Neuron (in vitro differentiated cells): ENCODE data around the gene GAB2.

Source experiments
- H2AFZ ChIP-seq: one replicate; pipeline ENCODE4 v1.6.1; 2013; ENCODE audit warnings: low read depth, mild to moderate bottlenecking, inconsistent platforms, low read length, moderate library complexity
- H3K27me3 ChIP-seq: one replicate; pipeline ENCODE4 v1.6.1; 2013; ENCODE audit warnings: low read length; ENCODE audit not compliant: insufficient read depth
- H3K36me3 ChIP-seq: one replicate; pipeline ENCODE4 v1.6.1; 2013; ENCODE audit warnings: low read length; ENCODE audit not compliant: insufficient read depth
- H3K4me1 ChIP-seq: one replicate; pipeline ENCODE4 v1.6.1; 2013; ENCODE audit warnings: low read length; ENCODE audit not compliant: insufficient read depth
- H3K4me3 ChIP-seq: 2 replicates; pipeline ENCODE4 v1.5.1; 2013; ENCODE audit warnings: mild to moderate bottlenecking, low read length, moderate library complexity
- H3K9me3 ChIP-seq: one replicate; pipeline ENCODE4 v1.6.1; 2013; ENCODE audit warnings: low read length

GAB2 gene

GRCh38 chr11:78444726-78445125, 27.1 kb upstream of the GAB2 start:
- Histone ChIP-seq H3K4me3 (no peak overlapping the region), H3K36me3 (peaks cover 16% of the 10 kb centered on the region), H3K4me1 (no peaks in the 10 kb centered on the region), H3K27me3 (no peaks in the 10 kb centered on the region), H2AFZ (no peak overlapping the region), H3K9me3 (no peaks in the 10 kb centered on the region)

DNA sequence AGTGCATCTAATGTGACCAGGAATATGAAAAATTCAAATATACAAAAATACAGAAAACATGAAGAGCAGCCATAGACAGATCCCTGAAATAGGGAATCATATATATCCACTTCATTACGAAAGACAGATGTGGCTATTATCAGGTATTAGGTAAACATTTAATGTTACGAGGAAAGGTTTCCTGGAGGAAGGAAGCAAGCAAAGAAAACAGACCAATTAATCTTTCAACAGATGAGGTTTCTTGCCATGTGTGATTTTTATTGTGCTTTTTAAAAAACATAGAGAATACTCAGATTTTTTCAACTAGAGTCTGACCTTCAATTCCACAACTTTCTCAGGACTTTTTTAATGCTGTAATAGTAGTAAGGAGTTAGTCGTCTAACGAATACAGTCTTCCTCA, 24.3 kb upstream of the GAB2 start:
- H3K27me3 ChIP-seq: no peaks in the 10 kb centered on the region
- peaks cover 16% of the 10 kb centered on the region for H3K36me3 ChIP-seq
- H2AFZ ChIP-seq: no peak overlapping the region
- H3K4me1 ChIP-seq: no peaks in the 10 kb centered on the region
- H3K9me3 ChIP-seq: no peaks in the 10 kb centered on the region
- H3K4me3 ChIP-seq: no peak overlapping the region

GRCh38 chr11:78438298-78438975, 20.8 kb upstream of the GAB2 start:
- Histone ChIP-seq H2AFZ (no peak overlapping the region), H3K9me3 (no peaks in the 10 kb centered on the region), H3K36me3 (peaks cover 17% of the 10 kb centered on the region), H3K4me1 (no peaks in the 10 kb centered on the region), H3K27me3 (no peaks in the 10 kb centered on the region), H3K4me3 (no peak overlapping the region)

DNA sequence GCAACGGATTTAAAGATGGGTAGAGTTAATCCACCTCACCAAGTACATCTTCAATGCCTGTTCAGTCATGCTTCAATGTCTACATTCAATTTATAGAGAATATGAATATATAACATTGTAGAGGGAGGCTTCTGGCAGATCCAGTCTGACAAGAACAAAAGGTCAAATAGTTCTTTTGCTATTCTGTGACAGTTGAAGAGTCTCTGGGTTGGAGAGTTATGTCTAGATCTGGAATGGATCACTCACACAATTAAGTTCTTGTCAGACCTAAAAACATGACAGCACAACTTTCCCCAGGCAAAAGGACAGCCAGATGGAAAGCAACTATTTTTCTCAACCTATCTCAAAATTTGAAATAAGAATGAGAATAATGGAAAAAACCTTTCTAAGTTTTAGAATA, 15.3 kb upstream of the GAB2 start:
- Histone ChIP-seq H3K36me3 (peaks cover 4% of the 10 kb centered on the region), H3K4me3 (no peak overlapping the region), H3K4me1 (no peaks in the 10 kb centered on the region), H3K9me3 (no peaks in the 10 kb centered on the region), H3K27me3 (no peaks in the 10 kb centered on the region), H2AFZ (no peak overlapping the region)

GRCh38 chr11:78432058-78432515, 14.5 kb upstream of the GAB2 start:
- Histone ChIP-seq H3K36me3 (peaks cover 4% of the 10 kb centered on the region), H3K9me3 (no peaks in the 10 kb centered on the region), H3K4me1 (no peaks in the 10 kb centered on the region), H2AFZ (no peak overlapping the region), H3K4me3 (no peak overlapping the region), H3K27me3 (no peaks in the 10 kb centered on the region)

- no peaks in the 10 kb centered on the region for H3K4me1 ChIP-seq
- H3K27me3 ChIP-seq: no peaks in the 10 kb centered on the region
- no peak overlapping the region for H2AFZ ChIP-seq
- no peak overlapping the region for H3K4me3 ChIP-seq
- H3K9me3 ChIP-seq: no peaks in the 10 kb centered on the region
- no peaks in the 10 kb centered on the region for H3K36me3 ChIP-seq
Observed at GRCh38 chr11:78429660-78430059, 12.0 kb upstream of the GAB2 start.

DNA sequence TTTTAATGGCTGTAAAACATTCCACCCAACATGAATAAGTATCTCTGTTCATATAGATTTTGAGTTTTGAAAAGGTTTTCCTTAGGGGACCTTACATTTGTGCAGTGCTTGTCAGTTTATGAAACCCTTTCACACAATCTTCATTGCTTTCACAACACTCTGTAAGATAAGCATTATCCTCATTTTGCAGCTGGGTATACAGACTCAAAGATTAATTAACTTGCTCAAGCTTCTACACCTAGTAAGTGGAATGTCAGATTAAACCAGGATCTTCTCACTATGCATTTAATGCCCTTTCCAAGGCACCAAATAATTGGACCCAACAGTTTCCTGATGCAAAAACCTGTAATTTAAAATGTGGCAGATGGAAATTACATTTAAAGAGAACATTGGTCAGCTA, 11.6 kb upstream of the GAB2 start:
- no peaks in the 10 kb centered on the region for H3K36me3 ChIP-seq
- H3K4me1 ChIP-seq: no peaks in the 10 kb centered on the region
- H2AFZ ChIP-seq: no peak overlapping the region
- no peaks in the 10 kb centered on the region for H3K9me3 ChIP-seq
- no peaks in the 10 kb centered on the region for H3K27me3 ChIP-seq
- no peak overlapping the region for H3K4me3 ChIP-seq

GRCh38 chr11:78428773-78429172, 11.2 kb upstream of the GAB2 start:
- Histone ChIP-seq H3K4me1 (no peaks in the 10 kb centered on the region), H2AFZ (no peak overlapping the region), H3K36me3 (no peaks in the 10 kb centered on the region), H3K27me3 (no peaks in the 10 kb centered on the region), H3K4me3 (no peak overlapping the region), H3K9me3 (no peaks in the 10 kb centered on the region)

GRCh38 chr11:78428266-78428636, 10.6 kb upstream of the GAB2 start:
- no peaks in the 10 kb centered on the region for H3K27me3 ChIP-seq
- H2AFZ ChIP-seq: no peak overlapping the region
- no peaks in the 10 kb centered on the region for H3K36me3 ChIP-seq
- H3K4me3 ChIP-seq: no peak overlapping the region
- no peaks in the 10 kb centered on the region for H3K4me1 ChIP-seq
- no peaks in the 10 kb centered on the region for H3K9me3 ChIP-seq

DNA sequence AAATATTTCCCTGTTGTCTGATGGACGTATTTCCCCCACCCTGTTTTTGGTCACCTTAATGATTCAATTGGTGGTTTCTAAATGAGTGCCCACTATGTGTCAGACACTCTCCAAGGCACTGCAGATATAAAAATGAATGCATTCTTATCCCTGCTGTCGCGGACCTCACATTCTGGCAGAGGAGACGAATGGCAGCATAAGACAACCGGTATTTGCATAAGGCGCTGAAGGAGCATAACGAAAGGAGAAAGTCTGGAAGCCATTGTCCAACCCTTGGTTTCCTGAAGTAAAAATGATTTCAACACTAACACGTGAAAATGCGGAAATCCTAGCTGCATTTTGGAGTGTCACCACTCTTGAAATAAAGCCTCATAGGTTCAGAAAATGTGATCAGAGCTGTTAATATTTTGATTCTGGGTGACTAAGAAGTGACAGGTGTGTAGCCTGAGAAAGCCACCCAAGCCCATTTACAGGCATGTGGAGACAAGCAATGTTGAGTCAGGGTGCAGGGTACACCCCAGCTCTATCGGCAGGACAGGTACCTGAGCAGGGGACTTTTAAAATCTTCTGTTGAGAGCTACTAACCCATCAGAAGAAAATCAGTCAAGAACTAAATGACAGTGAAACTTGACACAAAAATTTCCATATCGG, 10.1 kb upstream of the GAB2 start:
- H3K4me3 ChIP-seq: no peak overlapping the region
- H3K36me3 ChIP-seq: no peaks in the 10 kb centered on the region
- no peaks in the 10 kb centered on the region for H3K4me1 ChIP-seq
- no peaks in the 10 kb centered on the region for H3K9me3 ChIP-seq
- H3K27me3 ChIP-seq: no peaks in the 10 kb centered on the region
- no peak overlapping the region for H2AFZ ChIP-seq

- Histone ChIP-seq H3K36me3 (no peaks in the 10 kb centered on the region), H2AFZ (no peak overlapping the region), H3K27me3 (no peaks in the 10 kb centered on the region), H3K4me3 (no peak overlapping the region), H3K9me3 (no peaks in the 10 kb centered on the region), H3K4me1 (no peaks in the 10 kb centered on the region)
Observed at GRCh38 chr11:78426845-78427244, 9.2 kb upstream of the GAB2 start.

DNA sequence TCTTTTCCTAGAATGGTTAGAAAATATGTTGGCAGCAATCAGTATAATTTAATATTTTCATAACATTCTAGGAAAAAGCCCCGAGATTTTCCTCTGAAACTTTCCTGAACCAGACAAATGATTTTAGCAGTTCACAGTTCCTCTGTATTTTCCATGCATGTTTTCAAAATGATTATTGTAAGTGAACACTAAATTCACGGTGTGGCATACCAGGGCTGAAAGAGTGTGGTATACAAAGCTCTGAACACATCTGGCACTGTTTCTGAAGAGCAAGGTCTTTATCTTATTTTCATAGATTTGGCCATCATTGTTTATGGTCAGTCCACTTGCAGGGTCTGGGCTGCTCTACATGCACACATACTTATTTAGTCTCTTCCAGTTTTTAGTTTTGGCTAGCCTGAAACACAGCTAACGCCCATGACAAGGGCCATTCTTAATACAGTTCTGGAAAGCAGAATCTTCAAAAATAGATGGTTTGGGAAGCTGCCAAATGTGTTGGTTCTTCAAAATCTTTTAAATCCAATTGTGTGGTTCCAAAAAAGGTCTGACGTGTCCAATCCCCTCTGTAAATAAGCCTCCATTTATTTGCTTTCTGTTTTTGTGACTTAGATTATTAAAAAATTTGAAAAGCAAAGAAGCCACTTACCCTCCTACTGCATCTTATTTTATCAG, 7.9 kb upstream of the GAB2 start:
- Histone ChIP-seq H2AFZ (no peak overlapping the region), H3K9me3 (no peaks in the 10 kb centered on the region), H3K4me3 (no peak overlapping the region), H3K27me3 (no peaks in the 10 kb centered on the region), H3K36me3 (no peaks in the 10 kb centered on the region), H3K4me1 (no peaks in the 10 kb centered on the region)

GRCh38 chr11:78424334-78425270, 7.0 kb upstream of the GAB2 start:
- H2AFZ ChIP-seq: no peak overlapping the region
- H3K36me3 ChIP-seq: no peaks in the 10 kb centered on the region
- H3K27me3 ChIP-seq: no peaks in the 10 kb centered on the region
- no peaks in the 10 kb centered on the region for H3K9me3 ChIP-seq
- no peak overlapping the region for H3K4me3 ChIP-seq
- H3K4me1 ChIP-seq: peaks cover 2% of the 10 kb centered on the region
